EH (cell line): ENCODE results near the gene CLCC1.
"Not testable (repeated sequence)": the region's sequence is repeated elsewhere in the genome, so short reads cannot be mapped to it uniquely, and the experiment has no call there.

ENCODE experiments used
- DNase-seq: peaks from one replicate; pipeline ENCODE4 v3.0.0-alpha.2; 2015; ENCODE audit warnings: low read depth

CLCC1 gene, protein sequence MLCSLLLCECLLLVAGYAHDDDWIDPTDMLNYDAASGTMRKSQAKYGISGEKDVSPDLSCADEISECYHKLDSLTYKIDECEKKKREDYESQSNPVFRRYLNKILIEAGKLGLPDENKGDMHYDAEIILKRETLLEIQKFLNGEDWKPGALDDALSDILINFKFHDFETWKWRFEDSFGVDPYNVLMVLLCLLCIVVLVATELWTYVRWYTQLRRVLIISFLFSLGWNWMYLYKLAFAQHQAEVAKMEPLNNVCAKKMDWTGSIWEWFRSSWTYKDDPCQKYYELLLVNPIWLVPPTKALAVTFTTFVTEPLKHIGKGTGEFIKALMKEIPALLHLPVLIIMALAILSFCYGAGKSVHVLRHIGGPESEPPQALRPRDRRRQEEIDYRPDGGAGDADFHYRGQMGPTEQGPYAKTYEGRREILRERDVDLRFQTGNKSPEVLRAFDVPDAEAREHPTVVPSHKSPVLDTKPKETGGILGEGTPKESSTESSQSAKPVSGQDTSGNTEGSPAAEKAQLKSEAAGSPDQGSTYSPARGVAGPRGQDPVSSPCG

DNA sequence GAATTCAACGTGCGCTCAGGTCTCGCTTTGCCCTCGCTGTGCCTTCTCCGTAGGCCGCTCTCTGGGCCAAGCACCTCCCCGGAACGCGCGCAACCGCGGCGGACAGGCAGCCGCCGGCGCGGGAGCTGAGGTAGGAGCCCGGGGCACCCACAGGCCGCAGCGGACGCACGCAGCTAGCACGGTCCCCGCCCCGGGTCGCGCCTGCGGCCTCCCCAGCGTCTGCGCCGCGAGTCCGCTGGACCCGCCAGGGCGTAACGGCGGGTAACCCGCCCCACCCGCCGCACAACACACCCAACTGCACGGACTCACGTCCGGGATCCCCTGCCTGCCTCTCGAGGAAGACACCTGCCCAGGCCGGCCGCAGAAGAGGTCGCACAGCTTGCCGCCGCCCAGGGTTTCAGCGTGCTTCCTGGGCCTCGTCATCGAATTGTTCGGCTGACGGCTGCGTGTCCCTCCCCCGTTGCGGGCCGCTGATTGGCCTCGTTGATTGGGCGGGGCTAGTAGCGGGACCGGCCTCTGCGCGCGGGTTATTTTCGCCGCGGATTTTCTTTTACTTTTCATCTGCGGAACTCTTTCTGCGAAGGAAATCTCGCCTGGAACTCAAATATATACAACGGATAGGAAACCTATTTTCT is at the start of gene CLCC1:
CLCC1 (minus strand) TSS at position 433 of the 635 bp plus-strand sequence. CDS start 13,047 bp downstream, outside the sequence.
- peak; percentile 93 for DNase-seq

DNA sequence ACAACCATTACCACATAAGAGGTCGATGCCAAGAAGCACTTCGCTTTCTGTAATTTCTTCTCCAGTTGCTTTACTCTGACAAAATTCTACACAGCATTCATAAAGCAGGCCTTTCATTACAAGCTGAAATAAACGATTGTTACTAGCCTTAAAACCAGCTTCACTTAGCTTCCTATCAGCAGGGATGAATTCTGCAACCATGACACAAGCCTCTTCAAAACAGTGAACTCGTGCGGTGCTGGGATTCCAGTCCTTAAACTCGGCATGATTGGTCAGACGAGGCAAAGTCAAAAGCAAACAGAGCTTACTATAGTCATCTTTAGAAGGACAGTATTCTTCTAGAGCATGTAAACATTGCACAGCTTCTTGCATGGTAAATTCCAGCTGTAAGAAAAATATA is 48.1 kb upstream of the CLCC1 start:
- no peak for DNase-seq

DNA sequence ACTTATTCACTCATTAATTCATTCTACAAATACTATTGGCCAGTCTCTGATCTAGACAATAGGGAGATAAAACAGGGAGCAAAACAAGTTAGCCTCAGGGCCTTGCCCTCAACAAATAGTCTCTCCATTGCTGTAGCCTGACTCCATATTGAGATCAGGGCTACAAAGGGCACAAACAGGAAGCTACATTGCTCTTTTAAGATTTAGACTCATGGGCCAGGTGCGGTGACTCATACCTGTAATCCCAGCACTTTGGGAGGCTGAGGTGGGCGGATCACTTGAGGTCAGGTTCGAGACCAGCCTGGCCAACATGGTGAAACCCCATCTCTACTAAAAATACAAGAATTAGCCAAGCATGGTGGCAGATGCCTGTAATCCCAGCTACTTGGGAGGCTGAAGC is 33.3 kb upstream of the CLCC1 start:
- not testable (repeated sequence) for DNase-seq

DNA sequence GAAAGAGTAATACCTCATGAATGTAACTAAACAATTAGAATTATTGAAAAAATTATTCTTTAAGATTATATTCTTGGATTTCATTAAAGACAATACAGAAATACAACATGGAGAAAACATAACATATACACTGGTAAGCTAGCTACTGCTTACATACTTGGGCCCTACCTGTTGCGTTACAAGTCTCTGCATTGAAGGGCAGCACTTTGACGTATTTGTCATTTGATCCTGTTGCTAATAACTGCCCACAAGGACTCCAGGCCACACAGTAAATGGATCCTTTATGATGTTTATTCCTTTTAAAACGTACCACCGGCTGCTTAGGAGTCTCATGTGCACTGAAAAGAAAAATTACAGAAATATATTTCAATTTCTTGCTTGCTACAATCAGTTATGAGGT is 19.8 kb upstream of the CLCC1 start:
- DNase-seq: no peak

DNA sequence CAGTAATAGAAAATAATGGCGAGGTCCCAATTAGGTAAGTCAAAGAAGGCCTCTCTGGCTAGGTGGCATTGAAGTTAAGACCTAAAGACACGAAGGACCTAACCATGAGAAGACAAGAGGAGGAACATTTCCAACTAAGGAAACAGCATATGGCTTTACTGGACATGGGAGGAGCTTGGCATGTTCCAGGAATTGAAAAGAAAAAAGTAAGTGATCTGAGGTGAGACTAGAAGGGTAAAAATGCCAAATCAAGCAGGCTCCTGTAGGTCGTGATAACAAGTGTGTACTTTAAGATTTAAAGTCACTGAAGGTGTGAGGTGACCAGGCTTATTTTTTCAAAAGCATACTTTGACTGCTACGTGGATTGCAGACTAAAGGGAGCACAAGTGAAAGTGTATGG is 13.4 kb upstream of the CLCC1 start:
- no peak for DNase-seq

DNA sequence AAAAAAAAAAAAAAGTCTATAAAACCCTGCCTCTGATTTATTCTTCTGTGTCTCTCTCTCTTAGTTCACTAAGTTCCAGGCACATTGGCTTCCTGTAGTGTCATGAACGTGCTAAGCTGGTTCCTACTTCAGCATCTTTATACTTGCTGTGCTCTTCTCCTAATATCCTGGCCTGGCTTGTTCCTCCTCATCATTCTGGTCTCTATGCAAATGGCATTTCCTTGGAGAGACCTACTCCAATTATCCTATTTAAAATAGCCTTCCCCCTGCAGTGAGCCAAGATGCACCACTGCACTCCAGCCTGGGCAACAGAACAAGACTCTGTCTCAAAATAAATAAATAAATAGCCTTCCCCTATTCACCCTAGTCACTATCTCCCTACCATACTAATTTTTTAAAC is 9.7 kb upstream of the CLCC1 start:
- DNase-seq: no peak

DNA sequence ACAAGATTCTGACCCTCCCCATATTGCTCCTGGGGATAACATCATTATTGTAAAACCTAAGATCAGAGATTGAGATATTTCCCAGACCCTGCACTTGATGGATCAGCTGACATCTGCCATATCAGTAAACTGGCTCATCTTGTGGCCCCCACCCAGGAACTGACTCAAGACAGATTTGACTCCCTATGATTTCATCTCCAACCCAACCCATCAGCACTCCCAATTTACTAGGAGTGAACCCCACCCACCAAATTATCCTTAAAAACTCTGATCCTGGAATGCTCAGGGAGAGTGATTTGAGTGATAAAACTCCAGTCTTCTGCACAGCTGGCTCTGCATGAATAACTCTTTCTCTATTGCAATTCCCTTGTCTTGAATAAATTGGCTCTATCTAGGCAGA is 6.1 kb upstream of the CLCC1 start:
- DNase-seq: no peak

DNA sequence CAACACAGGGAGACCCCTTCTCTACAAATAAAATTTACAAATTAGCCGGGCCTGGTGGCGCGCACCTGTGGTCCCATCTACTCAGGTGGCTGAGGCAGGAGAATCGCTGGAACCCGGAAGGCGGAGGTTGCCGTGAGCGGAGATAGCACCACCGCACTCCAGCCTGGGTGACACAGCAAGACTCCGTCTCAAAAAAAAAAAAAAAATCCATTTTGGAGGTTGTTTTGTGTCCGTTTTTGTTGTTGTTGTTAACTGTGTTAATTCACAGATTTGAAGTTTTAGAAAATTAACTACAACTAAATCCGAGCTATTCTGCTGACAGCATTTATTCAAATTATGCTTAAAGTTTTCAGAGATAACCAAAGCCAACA is 618 bp downstream of the CLCC1 start:
- peak; percentile 19 for DNase-seq

DNA sequence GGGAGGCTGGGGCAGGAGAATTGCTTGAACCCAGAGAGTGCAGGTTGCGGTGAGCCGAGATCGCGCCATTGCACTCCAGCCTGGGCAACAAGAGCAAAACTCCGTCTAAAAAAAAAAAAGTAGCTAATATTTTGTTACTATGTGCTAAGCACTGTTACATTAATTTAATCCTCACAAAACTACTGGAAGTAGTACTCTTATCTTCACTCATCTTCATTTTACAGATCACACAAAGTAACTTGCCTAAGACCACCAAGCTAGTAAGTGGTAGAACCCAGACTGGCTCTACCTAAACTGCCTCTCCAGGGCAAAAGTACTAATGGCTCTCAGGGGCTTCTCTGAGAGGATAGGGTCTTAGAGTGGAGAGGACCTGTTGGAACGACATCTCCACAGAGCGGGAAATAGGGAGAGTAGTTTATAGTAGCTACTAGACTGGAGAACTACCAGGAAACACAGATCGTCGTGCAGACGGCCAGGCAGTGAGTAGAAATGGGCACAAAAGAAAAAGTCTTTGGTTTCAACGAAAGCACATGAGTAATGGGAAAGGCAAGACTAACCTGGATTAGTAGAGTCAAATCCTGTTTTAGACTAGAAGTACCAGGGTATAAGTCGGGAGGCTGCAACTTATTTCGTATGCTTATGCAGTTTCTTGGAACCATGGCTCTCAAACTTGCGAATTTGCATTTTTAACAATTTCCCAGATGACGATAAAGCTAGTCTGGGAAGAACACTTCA is 1.4 kb downstream of the CLCC1 start:
- DNase-seq: peak; percentile 1

DNA sequence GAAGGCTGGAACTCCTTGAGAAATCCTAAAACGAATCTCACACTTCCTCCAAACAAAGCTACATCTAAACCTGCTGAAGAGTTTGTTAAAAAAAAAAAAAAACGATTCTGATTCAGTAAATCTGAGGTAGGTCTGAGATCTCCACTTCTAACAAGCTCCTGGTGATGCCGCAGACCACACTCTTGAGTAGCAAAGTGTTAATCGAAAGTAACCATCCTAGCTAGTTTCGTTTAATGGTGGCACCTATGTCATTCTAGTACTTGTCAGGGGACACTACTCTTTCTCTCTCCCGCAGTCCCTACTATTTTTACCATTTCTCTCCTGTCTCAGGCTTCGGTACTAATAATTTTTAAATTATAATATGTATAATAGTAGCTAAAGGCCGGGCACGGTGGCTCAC is 2.1 kb downstream of the CLCC1 start:
- DNase-seq: no peak

DNA sequence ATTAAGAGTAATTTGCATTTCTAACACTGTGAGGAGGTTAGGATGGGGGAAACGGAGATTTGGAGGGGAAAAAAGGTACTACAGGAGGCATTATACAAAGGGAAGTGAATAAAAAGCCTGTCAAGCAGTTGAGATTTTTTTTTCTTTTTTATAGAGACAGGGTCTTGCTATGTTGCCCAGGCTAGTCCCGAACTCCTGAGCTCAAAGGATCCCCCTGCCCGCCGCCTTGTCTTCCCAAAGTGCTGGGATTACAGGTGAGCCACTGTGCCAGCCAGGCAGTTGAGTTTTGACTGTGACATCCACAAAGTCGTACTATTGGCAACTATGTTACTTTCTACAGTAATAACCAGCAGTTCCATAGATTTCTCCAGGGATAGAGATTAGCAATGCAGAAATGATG is 2.6 kb downstream of the CLCC1 start:
- DNase-seq: no peak

DNA sequence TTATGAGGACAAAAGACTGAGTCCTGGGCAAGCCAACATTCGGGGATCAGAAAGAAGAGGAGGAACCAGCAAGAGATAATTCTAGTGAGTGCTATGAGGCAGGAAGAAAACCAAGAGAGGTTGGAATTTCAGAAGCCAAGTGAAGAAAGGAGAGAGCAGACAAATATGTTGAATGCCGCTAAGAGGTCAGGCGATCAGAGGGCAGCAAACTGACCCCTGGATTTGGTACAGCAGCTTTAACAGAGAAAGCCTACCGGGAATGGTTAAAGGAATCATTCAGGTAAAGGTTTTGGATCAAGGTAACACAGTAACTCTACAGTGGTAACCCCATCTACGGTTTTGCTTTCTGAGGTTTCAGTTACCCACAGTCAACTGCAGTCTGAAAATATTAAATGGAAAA is 5.4 kb downstream of the CLCC1 start:
- no peak for DNase-seq

DNA sequence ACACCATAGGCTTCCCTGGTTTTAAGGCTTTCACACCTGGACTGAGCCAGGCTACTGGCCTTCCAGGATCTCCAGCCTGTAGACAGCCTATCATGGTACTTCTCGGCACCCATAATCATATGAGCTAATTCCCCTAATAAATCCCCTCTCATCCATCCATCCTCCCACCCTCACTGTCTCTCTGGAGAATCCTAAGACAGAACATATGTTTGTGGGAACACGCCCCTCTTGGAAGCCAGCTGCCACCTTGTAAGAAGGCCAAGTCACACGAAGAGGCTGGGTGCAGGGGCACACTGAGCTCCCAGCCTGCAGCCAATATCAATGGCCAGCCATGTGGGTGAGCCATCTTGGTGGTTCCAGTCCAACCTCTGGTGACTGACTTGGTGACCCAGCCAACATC is 7.4 kb downstream of the CLCC1 start:
- DNase-seq: no peak

DNA sequence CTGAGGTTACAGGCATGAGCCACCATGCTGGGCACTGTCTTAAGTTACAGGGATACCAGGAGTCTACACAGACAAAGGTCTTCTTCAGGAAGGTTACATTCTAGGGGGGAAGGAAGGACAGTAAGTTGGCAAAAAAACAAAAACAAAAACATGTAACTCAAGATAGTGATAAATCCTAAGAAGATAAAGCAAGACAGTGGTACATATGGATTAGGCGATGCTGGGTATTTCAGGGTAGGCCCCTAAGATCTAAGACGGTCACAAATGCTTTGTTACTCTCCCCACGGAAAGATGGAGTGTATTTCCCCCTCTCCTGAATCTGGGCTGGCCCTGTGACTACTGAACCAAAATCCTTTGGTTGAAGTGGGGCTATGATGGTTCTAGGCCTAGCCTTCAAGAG is 8.2 kb downstream of the CLCC1 start:
- no peak for DNase-seq

DNA sequence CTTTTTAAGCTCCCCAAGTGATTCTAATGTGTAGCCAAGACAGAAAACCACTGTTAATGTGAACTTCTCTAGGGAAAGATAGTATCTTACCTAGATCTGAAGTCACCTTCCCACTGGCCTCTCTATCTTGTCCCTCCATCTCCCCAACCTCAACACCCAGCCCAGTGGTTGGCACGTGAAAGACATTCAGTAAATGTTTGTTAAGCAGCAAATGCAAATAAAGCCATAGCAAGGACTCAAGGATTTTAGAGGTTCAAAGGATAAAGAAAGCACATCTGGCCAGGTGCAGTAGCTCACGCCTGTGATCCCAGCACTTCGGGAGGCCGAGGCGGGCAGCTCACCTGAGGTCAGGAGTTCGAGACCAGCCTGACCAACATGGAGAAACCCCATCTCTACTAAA is 9.8 kb downstream of the CLCC1 start:
- DNase-seq: no peak

DNA sequence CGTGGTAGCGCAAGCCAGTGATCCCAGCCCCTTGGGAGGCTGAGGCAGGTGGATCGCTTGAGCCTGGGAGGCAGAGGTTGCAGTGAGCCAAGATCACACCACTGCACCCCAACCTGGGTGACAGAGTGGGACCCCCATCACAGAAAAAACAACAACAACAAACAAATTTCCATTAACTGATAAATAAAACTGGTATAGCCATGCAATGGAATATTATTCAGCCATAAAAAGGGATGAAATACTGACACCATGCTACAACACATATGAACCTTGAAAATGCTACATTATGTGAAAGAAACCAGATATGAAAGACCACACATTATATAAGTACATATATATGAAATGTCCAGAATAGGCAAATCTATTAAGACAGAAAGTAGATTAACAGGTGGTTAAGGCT is 12.0 kb downstream of the CLCC1 start:
- no peak for DNase-seq

DNA sequence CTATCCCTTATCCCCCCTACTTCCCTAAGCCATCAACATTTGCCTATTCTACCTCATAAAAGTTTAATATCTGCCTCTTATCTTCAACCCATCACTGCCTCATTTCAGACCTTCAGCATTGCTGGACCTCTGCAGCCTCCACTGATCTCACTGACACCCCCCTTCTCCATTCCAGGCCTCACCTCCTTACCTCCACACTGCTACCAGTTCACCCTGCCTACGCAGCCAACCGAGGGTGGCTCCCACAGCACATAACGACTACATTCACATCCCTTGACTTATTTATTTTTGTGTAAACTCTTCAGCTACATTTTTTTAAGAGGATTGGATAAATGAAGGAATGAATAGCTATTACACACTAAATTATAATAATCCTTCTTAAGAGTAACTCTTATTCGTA is 14.2 kb downstream of the CLCC1 start:
- no peak for DNase-seq

DNA sequence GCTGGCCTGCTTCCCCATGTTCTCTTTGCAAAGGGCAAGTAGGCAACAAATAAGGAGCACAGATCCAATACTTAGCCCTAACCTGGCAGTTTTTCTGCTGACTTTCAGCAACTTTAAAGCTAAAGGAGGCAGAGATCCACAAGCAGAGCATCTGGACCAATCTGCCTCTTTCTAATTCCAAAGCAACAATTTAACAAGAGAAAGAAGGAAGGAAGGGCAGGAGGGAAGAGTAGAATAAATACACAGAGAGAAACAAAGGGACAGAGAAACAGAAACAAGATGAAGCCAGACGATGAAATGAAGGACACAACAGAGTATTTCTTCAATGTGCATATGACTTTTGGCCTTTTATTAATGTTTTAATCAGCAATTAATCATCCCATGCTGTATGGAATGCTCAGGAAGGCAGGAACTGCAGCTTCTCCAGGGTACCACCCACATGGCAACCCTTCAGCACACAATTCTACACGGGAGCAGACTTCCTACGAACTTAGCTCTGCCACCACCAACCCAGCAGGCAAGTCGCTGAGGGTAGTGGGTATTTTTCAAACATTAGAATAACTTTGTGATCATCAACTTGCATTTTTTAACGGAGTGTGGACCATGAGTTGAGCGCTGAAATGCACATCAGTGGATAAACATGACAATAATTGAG is 15.3 kb downstream of the CLCC1 start:
- DNase-seq: peak; percentile 16

DNA sequence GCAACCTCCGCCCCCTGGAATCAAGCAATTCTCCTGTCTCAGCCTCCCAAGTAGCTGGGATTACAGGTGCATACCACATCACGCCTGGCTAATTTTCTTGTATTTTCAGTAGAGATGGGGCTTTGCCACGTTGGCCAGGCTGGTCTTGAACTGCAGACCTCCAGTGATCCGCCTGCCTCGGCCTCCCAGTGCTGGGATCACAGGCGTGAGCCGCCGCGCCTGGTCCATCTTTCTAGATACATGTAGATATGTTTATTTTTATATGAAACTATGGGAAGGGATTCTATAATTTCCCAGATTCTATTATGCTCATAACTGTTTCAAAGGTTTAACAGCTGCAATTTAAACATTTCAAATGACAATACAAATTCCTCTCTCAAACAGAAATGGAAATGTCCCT is 27.1 kb downstream of the CLCC1 start:
- no peak for DNase-seq

DNA sequence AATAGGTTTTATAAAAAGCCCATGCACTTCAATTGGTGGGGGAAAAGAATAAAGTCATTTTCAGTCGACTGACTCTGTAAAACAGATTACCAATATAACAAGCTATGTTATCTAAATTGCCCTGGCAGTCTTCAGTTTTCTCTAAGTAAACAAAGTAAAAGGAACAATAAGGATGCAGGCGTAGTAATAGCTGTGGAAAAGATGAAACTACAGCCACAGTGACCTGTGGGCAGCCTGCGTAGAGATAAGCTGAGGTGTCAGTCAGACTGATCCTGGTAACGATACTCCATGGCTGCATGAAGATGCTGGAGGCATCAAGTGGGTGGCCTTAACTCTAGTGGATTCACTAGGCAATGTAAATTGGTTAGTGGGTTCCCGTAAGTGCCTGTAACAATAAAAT is 29.3 kb downstream of the CLCC1 start:
- no peak for DNase-seq

DNA sequence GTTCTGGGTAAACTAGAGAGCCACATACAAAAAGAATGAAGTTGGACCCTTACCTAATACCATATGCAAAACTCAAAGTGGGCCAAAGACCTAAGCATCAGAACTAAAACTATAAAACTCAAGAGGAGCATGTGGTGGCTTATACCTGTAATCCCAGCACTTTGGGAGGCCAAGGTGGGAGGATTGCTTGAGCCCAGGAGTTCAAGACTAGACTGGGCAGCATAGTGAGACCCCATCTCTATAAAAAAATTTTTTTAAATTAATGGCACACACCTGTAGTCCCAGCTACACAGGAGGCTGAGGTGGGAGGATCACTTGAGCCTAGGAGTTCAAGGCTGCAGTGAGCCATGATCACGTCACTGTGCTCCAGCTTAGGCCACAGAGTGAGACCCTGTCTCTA is 35.7 kb downstream of the CLCC1 start:
- DNase-seq: not testable (repeated sequence)

DNA sequence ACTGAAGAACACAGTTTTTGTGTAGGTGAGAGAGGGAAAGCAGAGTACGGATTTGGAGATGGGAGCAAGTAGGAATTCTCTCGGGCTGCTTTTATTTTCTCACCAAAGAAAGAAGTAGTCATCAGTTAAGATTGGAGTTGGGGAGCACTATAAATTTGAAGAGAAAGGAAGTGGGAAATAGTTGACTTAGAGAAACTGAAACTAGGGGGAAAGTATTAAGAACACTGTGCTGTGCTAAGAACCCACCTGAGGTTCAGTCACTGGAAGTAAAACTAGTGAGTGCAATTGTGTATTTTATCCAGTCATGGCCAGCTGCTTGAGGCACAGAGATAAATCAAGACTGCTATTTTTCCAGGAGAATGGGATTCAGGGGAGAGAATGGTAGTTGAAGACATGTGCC is 37.4 kb downstream of the CLCC1 start:
- no peak for DNase-seq
